IMR-90 (cell line): ENCODE measurements around the gene PRSS16. TPM values are rescaled to one million over a fixed set of nuclear protein-coding genes. Genes with fewer than 3 reads are reported as not detected.

Source experiments
- ATAC-seq: fragments of 200-7000 bp; cut with Tn5 transposase; 2 replicates; pipeline ENCODE4 v1.9.1; 2020; ENCODE audit warnings: low read depth, mild to moderate bottlenecking, moderate library complexity
- BruUV-seq: library from RNA; stranded (reverse); fragments of 400-500 nt; replicated peaks from 2 replicates; lab custom pipeline; 2021; lab: Mats Ljungman, UMichigan
- CTCF ChIA-PET: fragments of 300-600 bp; formaldehyde crosslinking; extraction: SDS; loops from one replicate; lab custom pipeline; 2021; ENCODE audit warnings: antibody characterized with exemption; lab: Yijun Ruan, JAX
- POLR2A ChIA-PET: fragments of 300-600 bp; sonication (Branson Sonifier 250); formaldehyde crosslinking; loops from one replicate; lab custom pipeline; 2022; ENCODE audit warnings: antibody characterized with exemption; ENCODE audit not compliant: unreplicated experiment; lab: Charles Lee
- DNase-seq: peaks from one replicate; pipeline ENCODE4 v3.0.0; 2013
- H2AFZ ChIP-seq: replicated peaks from 2 replicates; pipeline ENCODE3; 2013; ENCODE audit warnings: low read length, mild to moderate bottlenecking; ENCODE audit not compliant: poor library complexity
- H2AK5ac ChIP-seq: 2 replicates; pipeline ENCODE4 v1.6.1; 2013; ENCODE audit warnings: low read depth, low read length, inconsistent platforms
- H2AK9ac ChIP-seq: replicated peaks from 2 replicates; pipeline ENCODE3; 2013; ENCODE audit warnings: mild to moderate bottlenecking, low read depth, low read length, moderate library complexity; ENCODE audit not compliant: poor library complexity
- H2BK120ac ChIP-seq: 2 replicates; pipeline ENCODE4 v1.6.1; 2013; ENCODE audit warnings: low read depth, low read length, inconsistent platforms
- H2BK15ac ChIP-seq: 3 replicates; pipeline ENCODE4 v1.6.1; 2013; ENCODE audit warnings: low read depth, low read length, inconsistent platforms
- H2BK20ac ChIP-seq: 2 replicates; pipeline ENCODE4 v1.6.1; 2013; ENCODE audit warnings: low read depth, mild to moderate bottlenecking, inconsistent platforms, low read length, moderate library complexity
- H2BK5ac ChIP-seq: 2 replicates; pipeline ENCODE4 v1.6.1; 2013; ENCODE audit warnings: mild to moderate bottlenecking, low read depth, low read length, inconsistent platforms; ENCODE audit not compliant: poor library complexity, severe bottlenecking
- H3K14ac ChIP-seq: replicated peaks from 2 replicates; pipeline ENCODE4 v1.6.1; 2013; ENCODE audit warnings: low read depth, low read length, inconsistent platforms
- H3K18ac ChIP-seq: 2 replicates; pipeline ENCODE4 v1.6.1; 2013; ENCODE audit warnings: low read depth, low read length, control low read depth
- H3K23ac ChIP-seq: 2 replicates; pipeline ENCODE4 v1.6.1; 2013; ENCODE audit warnings: low read depth, low read length, inconsistent platforms
- H3K27ac ChIP-seq: 2 replicates; pipeline ENCODE4 v1.5.1; 2013; ENCODE audit warnings: mild to moderate bottlenecking, control low read depth, low read length; ENCODE audit not compliant: insufficient read depth
- H3K27me3 ChIP-seq: 2 replicates; pipeline ENCODE4 v1.6.1; 2013; ENCODE audit warnings: low read length; ENCODE audit not compliant: control insufficient read depth, insufficient read depth
- H3K36me3 ChIP-seq: 2 replicates; pipeline ENCODE4 v1.6.1; 2013; ENCODE audit warnings: low read length, mixed read lengths; ENCODE audit not compliant: control insufficient read depth, insufficient read depth
- H3K4ac ChIP-seq: 2 replicates; pipeline ENCODE4 v1.6.1; 2013; ENCODE audit warnings: low read depth, low read length, inconsistent platforms
- H3K4me1 ChIP-seq: 2 replicates; pipeline ENCODE4 v1.6.1; 2013; ENCODE audit warnings: low read length, mixed read lengths; ENCODE audit not compliant: control insufficient read depth, insufficient read depth
- H3K4me2 ChIP-seq: 2 replicates; pipeline ENCODE4 v1.6.1; 2013; ENCODE audit warnings: low read depth, mild to moderate bottlenecking, control low read depth, low read length, moderate library complexity
- H3K4me3 ChIP-seq: 2 replicates; pipeline ENCODE4 v1.5.1; 2013; ENCODE audit warnings: low read depth, mild to moderate bottlenecking, control low read depth, low read length, moderate library complexity; ENCODE audit not compliant: insufficient read depth
- H3K56ac ChIP-seq: 2 replicates; pipeline ENCODE4 v1.6.1; 2013; ENCODE audit warnings: low read length, inconsistent platforms; ENCODE audit not compliant: insufficient read depth; ENCODE audit errors: extremely low read depth
- H3K79me1 ChIP-seq, 2 experiments: 2 replicates each; pipeline ENCODE4 v1.6.1; 2013; ENCODE audit warnings: low read length in 2 of 2, inconsistent platforms in 1 of 2, low read depth in 1 of 2
- H3K9ac ChIP-seq: 2 replicates; pipeline ENCODE4 v1.6.1; 2013; ENCODE audit warnings: low read depth, low read length, control low read depth
- H3K9me1 ChIP-seq: 2 replicates; pipeline ENCODE4 v1.6.1; 2013; ENCODE audit warnings: low read length, inconsistent platforms; ENCODE audit not compliant: insufficient read depth
- H3K9me3 ChIP-seq: 2 replicates; pipeline ENCODE4 v1.6.1; 2013; ENCODE audit warnings: low read length; ENCODE audit not compliant: control insufficient read depth, insufficient read depth
- H4K20me1 ChIP-seq: 2 replicates; pipeline ENCODE4 v1.6.1; 2013; ENCODE audit warnings: low read length, inconsistent platforms; ENCODE audit not compliant: insufficient read depth
- H4K5ac ChIP-seq: 2 replicates; pipeline ENCODE4 v1.6.1; 2013; ENCODE audit warnings: mild to moderate bottlenecking, low read depth, low read length, control low read depth
- H4K8ac ChIP-seq, 2 experiments: 2 replicates each; pipeline ENCODE4 v1.6.1; 2013; ENCODE audit warnings: low read depth in 2 of 2, low read length in 2 of 2, control low read depth in 1 of 2, inconsistent platforms in 1 of 2
- H4K91ac ChIP-seq: 2 replicates; pipeline ENCODE4 v1.6.1; 2013; ENCODE audit warnings: low read depth, low read length, inconsistent platforms; ENCODE audit not compliant: insufficient read depth
- CEBPB ChIP-seq: IDR thresholded peaks from 2 replicates; pipeline ENCODE4 v1.6.1; 2012; ENCODE audit warnings: low read depth, low read length, improper control_type of control experiment
- CHD1 ChIP-seq: IDR thresholded peaks from 2 replicates; pipeline ENCODE4 v1.6.1; 2012; ENCODE audit warnings: low read depth, low read length, improper control_type of control experiment
- SMC3 ChIP-seq: fragments of 150-350 bp; IDR thresholded peaks from 2 replicates; pipeline ENCODE4 v1.6.1; 2016; ENCODE audit warnings: low read depth, mild to moderate bottlenecking, antibody characterized with exemption, low read length, moderate library complexity
- WGBS, 2 experiments: methylation state at CpG; one replicate each; pipeline versions ENCODE4 v1.1.5 to v1.1.7; 2013; ENCODE audit warnings: missing lambda C conversion rate in 2 of 2; ENCODE audit not compliant: insufficient read length in 1 of 2; ENCODE audit errors: extremely low coverage in 2 of 2; 5-methylcytosine and 5-hydroxymethylcytosine counted together
- dilution Hi-C: fragments of 300-500 bp; cut with HindIII; formaldehyde crosslinking; loops from one replicate; pipeline ENCODE4 v1.14.3; 2018; ENCODE audit warnings: low sequenced_read_pairs; ENCODE audit not compliant: unreplicated experiment
- in situ Hi-C: fragments of 300-500 bp; cut with MboI; formaldehyde crosslinking; loops from 3 replicates; pipeline ENCODE4 v1.14.3; 2019; ENCODE audit warnings: low sequenced_read_pairs, inconsistent platforms, mixed read lengths
- intact Hi-C: fragments of 100-400 bp; cut with micrococcal nuclease; formaldehyde crosslinking; loops from 2 replicates; pipeline ENCODE4 v1.10.0; 2022
- polyA plus RNA-seq, 3 experiments: library from polyadenylated mRNA; depleted of rRNA; stranded (reverse); fragments of >200 nt; gene quantifications; 2 replicates each; pipeline ENCODE4 v1.2.3, GENCODE V29; 2012; ENCODE audit warnings: low replicate concordance in 1 of 3
- total RNA-seq: library from RNA; depleted of rRNA; stranded (reverse); fragments of >200 nt; gene quantifications from 2 replicates; pipeline ENCODE4 v1.2.3, GENCODE V29; 2012

The PRSS16 gene
- total and polyA plus RNA-seq, 2 of the 4 experiments (the other 2 are of a cell fraction): 0.39 TPM; not detected in 1

DNA sequence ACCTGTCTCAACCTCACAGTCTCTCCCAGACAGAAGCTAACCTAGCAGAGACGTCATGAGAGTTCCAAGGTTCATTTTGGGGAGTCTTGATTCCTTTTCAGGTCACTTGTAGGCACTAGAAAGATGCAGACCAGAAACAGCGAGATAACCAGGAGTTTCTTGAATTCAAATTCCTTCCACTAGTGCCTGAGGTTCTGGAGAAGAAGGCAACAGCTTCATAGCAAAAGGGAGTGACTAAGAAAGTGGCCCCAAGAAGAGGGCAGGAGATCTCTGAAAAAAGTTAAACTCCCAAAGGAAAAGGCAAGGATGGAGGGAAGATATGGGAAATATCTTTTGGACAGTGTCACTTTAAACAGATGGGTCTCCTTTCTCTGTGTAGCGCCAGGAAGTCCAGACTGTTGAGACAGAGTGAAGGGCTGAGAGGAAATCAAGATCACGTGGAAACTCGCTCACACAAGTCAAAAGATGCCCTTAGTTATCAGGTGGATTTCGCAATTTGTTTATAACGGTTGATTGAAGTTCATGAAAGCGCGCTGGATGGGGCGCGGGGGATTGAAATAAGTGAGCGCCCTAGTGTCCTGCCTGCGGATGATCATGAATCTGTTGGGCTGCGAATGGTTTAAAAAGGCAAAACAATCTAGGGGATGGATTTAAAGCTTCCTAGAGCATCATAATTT, 4.8 kb upstream of the PRSS16 start:
- H4K5ac ChIP-seq: no peak overlapping the region
- ChIA-PET POLR2A (no interaction called here), CTCF (no interaction called here)
- H2BK20ac ChIP-seq: no peak overlapping the region
- dilution Hi-C loops (no loop called here), intact Hi-C loops (no loop called here), in situ Hi-C loops (no loop called here)
- peak; percentile 61 for TF ChIP-seq CEBPB
- TF ChIP-seq CHD1: no peak
- no peak for TF ChIP-seq SMC3
- H4K91ac ChIP-seq: no peak overlapping the region
- H3K14ac ChIP-seq: no peak overlapping the region
- H3K36me3 ChIP-seq: no peaks in the 10 kb centered on the region
- H4K20me1 ChIP-seq: no peaks in the 10 kb centered on the region
- H3K23ac ChIP-seq: no peak overlapping the region
- no peaks in the 10 kb centered on the region for H3K9me1 ChIP-seq
- 60% methylated on average over 1 of the region's 14 CpGs; no CpG with 5 or more reads in 1 of the 2 experiments for WGBS, 2 experiments
- H2AFZ ChIP-seq: no peak overlapping the region
- H3K9ac ChIP-seq: no peak overlapping the region
- H2BK5ac ChIP-seq: no peak overlapping the region
- no peak overlapping the region for H2AK5ac ChIP-seq
- no peaks in the 10 kb centered on the region for H3K79me1 ChIP-seq
- H3K56ac ChIP-seq: no peak overlapping the region
- DNase-seq (no peak), ATAC-seq (no peak)
- no peak overlapping the region for H2AK9ac ChIP-seq
- no peak overlapping the region for H3K4me2 ChIP-seq
- H3K9me3 ChIP-seq: no peaks in the 10 kb centered on the region
- no peak overlapping the region for H3K4me3 ChIP-seq
- no peak overlapping the region for H3K4ac ChIP-seq
- H4K8ac ChIP-seq: no peak overlapping the region
- BruUV-seq: no TSS peak
- H3K18ac ChIP-seq: no peak overlapping the region
- no peak overlapping the region for H2BK120ac ChIP-seq
- peaks cover 8% of the 10 kb centered on the region for H3K27me3 ChIP-seq
- no peak overlapping the region for H2BK15ac ChIP-seq
- H3K27ac ChIP-seq: no peak overlapping the region
- no peaks in the 10 kb centered on the region for H3K4me1 ChIP-seq
